HFF-Myc (cell line): ENCODE data around the gene MGAT5B.

ENCODE experiments used
- DNase-seq: peaks from one replicate; pipeline ENCODE4 v3.0.0-alpha.2; 2011; ENCODE audit warnings: low read depth; ENCODE audit errors: extremely low read depth
- H3K4me3 ChIP-seq: replicated peaks from 2 replicates; pipeline ENCODE4 v1.5.1; 2011; ENCODE audit warnings: low read depth, mild to moderate bottlenecking, control low read depth, low read length
- TF ChIP-seq, protein P1 (sequence below): IDR thresholded peaks from 2 replicates; pipeline ENCODE4 v1.5.1; 2012; ENCODE audit warnings: mild to moderate bottlenecking, low read depth, low read length, control low read depth; ENCODE audit errors: missing control alignments

MGAT5B gene

DNA sequence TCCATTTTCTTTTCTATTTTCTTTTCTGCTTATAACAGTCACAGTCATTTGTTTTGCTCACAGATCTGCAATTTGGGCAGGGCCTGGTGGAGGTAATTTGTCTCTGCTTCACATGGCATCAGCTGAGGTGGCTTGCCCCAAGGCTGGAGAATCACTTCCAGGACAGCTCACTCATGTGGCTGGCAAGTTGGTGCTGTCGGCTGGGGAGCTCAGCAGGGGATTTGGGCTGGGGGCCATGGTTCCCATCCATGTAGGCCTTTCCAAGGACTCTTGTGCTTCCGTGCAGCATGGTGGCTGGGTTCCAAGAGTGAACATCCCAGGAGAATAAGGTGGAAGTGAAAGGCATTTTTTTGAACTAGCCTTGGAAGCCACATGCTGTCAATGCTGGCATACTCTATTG lies 85.7 kb downstream of the MGAT5B start:
- DNase-seq = no peak
- no peak overlapping the region for H3K4me3 ChIP-seq
- TF ChIP-seq, protein P1, sequence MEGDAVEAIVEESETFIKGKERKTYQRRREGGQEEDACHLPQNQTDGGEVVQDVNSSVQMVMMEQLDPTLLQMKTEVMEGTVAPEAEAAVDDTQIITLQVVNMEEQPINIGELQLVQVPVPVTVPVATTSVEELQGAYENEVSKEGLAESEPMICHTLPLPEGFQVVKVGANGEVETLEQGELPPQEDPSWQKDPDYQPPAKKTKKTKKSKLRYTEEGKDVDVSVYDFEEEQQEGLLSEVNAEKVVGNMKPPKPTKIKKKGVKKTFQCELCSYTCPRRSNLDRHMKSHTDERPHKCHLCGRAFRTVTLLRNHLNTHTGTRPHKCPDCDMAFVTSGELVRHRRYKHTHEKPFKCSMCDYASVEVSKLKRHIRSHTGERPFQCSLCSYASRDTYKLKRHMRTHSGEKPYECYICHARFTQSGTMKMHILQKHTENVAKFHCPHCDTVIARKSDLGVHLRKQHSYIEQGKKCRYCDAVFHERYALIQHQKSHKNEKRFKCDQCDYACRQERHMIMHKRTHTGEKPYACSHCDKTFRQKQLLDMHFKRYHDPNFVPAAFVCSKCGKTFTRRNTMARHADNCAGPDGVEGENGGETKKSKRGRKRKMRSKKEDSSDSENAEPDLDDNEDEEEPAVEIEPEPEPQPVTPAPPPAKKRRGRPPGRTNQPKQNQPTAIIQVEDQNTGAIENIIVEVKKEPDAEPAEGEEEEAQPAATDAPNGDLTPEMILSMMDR = no peak

DNA sequence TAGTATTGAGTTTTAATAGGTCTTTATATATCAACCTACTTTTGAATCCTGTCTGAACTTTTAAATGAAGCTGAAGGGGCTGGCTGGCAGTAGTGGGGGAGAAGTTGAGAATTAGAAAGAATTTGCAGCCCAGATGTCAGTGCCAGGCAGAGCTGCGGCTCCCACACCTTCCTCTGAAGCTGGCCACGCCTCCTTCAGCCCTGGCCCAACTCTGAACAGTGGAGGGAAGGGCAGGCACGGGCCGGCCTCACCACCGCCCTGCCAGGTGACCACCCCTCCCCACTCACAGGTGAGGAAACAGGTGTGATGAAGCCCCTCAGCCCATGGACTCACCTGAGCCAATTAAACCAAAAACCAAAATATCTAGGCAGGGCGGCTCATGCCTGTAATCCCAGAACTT lies 87.0 kb downstream of the MGAT5B start:
- H3K4me3 ChIP-seq = no peak overlapping the region
- DNase-seq = no peak

DNA sequence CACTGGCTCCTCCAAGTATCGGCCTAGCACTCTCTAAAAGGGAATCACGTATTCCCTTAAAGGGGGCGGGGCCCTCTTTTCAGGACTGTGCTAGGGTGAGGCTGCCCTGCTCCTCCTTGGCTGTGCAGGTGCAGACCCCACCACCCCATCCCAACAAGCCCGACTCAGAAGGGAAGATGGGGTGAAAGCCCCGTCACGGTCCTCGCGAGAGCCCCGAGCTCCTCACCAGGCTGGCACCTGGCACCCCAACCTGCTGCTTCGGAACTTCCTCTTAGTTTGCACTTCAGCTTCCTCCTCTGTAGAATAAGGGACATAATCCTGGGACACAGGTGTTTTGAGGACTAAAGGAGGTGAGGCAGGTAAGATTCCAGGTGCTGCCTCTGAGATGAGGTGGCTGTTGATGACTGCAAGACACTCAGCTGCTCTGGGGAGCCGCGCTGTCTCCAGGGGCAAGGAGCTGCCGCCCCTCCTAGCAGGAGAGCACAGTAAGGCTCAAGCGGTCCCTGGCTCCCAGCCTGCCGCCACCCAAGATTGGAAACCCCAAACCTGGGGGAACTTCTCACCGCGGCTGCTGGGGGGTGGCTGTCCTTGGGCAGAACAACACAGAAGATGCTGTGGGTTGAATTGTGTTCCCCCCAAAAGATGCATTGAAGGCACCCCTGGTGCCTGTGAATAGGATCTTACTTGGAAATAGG lies 88.8 kb downstream of the MGAT5B start:
- H3K4me3 ChIP-seq = no peak overlapping the region
- TF ChIP-seq, protein P1 = no peak
- DNase-seq = no peak

More for the DNA sequence above, 87.0 kb downstream of the MGAT5B start:
- TF ChIP-seq, protein P1 = no peak

DNA sequence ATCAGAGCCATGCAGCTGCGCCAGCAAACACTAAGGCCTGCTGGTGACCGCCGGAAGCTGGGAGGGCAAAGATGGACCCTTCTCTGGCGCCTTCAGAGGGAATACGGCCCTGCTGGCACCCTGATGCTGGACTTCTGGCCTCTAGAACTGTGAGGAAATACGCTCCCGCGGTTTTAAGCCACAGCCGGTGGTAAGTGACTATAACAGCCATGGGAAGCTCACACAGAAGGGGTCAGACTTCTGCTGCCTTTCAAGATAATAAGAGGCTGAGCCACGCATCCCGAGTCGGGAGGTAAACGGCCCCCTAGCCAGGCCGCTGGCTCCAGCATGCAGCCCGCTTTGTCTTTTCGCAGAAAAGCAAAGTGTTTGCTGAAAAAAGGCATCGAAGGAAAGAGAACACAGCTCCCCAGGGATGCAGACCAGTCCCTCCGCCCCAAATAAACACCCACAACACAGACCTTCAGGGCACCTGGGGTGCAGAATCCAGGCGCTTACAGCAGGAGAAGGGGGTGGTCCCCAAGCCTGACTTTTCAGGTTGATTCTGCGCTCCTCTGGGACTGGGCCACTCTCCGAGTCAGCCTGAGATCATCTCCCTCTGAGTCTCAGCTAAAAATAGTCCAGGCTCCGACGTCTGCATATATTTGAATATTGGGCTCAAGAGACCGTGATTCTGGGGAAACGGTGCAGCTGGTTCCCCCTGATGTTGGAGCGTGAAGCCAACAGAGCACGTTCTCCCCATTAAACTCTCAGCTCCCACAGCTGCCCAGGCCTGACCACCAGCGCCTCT lies 89.7 kb downstream of the MGAT5B start:
- DNase-seq = no peak
- H3K4me3 ChIP-seq = no peak overlapping the region

DNA sequence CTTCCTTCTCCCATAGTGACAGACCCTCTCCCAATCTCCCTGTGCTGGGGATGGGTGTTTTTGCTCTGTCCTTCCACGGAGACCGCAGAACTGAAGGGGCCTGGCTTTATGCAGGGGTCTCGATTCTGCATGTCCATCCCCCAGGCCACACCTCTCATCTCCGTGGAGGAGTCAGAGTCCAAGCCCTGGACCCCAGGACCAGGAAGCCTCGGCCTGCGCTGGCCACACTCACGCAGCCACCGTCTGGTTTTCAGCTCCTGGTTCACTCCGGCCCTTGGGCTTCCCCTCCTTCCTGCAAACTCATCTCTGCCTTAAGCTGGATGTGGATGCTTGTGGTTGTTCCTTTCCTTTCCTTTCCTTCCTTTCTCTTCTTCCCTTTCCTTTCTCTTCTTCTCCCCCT lies 90.8 kb downstream of the MGAT5B start:
- no peak for DNase-seq
- TF ChIP-seq, protein P1 = no peak
- H3K4me3 ChIP-seq = no peak overlapping the region

More for the DNA sequence above, 89.7 kb downstream of the MGAT5B start:
- TF ChIP-seq, protein P1 = no peak

DNA sequence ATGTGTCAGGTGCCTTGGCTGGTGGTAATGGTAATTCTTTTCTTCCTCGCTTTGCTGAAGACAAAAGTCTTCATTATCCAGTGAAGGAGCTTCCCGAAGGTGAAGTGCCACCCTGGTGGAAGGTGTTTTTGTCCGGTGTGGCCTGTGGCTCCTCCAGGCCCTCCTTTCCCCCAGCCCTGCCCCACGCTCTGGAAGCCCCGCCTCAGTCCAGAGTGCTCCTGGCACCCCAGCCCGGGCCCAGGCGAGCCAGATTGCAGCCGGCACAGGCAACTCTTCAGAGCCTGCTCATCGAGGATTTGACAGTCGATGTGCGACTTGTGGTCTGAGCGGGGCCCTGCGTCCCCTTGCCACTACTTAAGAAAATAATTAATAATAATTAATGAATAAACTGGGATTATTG lies 93.7 kb downstream of the MGAT5B start:
- DNase-seq = no peak
- TF ChIP-seq, protein P1 = no peak
- no peak overlapping the region for H3K4me3 ChIP-seq
